ENCODE measurements around the gene FOXL2.

GRCh38 chr3:138985932-138986331 is 39.0 kb upstream of the FOXL2 start:
- TF ChIP-seq POLR2AphosphoS5 (IDR thresholded peaks at IDR 0.05) (no peak), POLR2A (IDR thresholded peaks at IDR 0.05) (no peak), EP300 (IDR thresholded peaks at IDR 0.05) (no peak)
